Activated CD8-positive, alpha-beta T cell treated with anti-CD3 and anti-CD28 coated beads for 36 hours (primary cell): ENCODE measurements around the gene FAM98A. TPM values are rescaled to one million over a fixed set of nuclear protein-coding genes. Genes with fewer than 3 reads are reported as not detected.

ENCODE experiments used
- ATAC-seq: fragments of 200-7000 bp; cut with Tn5 transposase; one replicate; pipeline ENCODE4 v1.10.0; 2021; ENCODE audit warnings: mild to moderate bottlenecking, moderate library complexity
- CTCF ChIA-PET: fragments of 350-600 bp; sonication (Branson Sonifier 250); formaldehyde crosslinking; loops from one replicate; lab custom pipeline; 2021; ENCODE audit warnings: antibody characterized with exemption; lab: Charles Lee
- POLR2A ChIA-PET: fragments of 350-600 bp; sonication (Branson Sonifier 250); formaldehyde crosslinking; loops from one replicate; lab custom pipeline; 2021; ENCODE audit warnings: antibody characterized with exemption; lab: Charles Lee
- DNase-seq: peaks from one replicate; pipeline ENCODE4 v3.0.0-alpha.2; 2020
- H3K27ac Mint-ChIP-seq: one replicate; pipeline ENCODE4 v1.8.0; 2021; ENCODE audit warnings: mild to moderate bottlenecking, mixed read lengths
- H3K27me3 Mint-ChIP-seq: one replicate; pipeline ENCODE4 v1.8.0; 2021; ENCODE audit warnings: mixed read lengths
- H3K36me3 Mint-ChIP-seq: one replicate; pipeline ENCODE4 v1.8.0; 2021; ENCODE audit warnings: low read depth, mixed read lengths
- H3K4me1 Mint-ChIP-seq: one replicate; pipeline ENCODE4 v1.8.0; 2021; ENCODE audit warnings: low read depth, mixed read lengths
- H3K4me3 Mint-ChIP-seq: one replicate; pipeline ENCODE4 v1.8.0; 2021; ENCODE audit warnings: mild to moderate bottlenecking, moderate library complexity, mixed read lengths
- H3K9me3 Mint-ChIP-seq: one replicate; pipeline ENCODE4 v1.8.0; 2021; ENCODE audit warnings: mixed read lengths
- CTCF ChIP-seq: fragments of 200-600 bp; IDR thresholded peaks from one replicate; pipeline ENCODE4 v1.8.0; 2022; ENCODE audit warnings: antibody characterized with exemption, mild to moderate bottlenecking
- intact Hi-C: fragments of 100-400 bp; cut with micrococcal nuclease; formaldehyde crosslinking; loops from one replicate; pipeline ENCODE4 v1.10.0; 2022
- total RNA-seq, 2 experiments: library from RNA; stranded (reverse); gene quantifications; one replicate each; pipeline ENCODE4 v1.2.3, GENCODE V29; 2021

The FAM98A gene
- total RNA-seq, 2 experiments from 2014 or later: 52.3 to 63.0 TPM

DNA sequence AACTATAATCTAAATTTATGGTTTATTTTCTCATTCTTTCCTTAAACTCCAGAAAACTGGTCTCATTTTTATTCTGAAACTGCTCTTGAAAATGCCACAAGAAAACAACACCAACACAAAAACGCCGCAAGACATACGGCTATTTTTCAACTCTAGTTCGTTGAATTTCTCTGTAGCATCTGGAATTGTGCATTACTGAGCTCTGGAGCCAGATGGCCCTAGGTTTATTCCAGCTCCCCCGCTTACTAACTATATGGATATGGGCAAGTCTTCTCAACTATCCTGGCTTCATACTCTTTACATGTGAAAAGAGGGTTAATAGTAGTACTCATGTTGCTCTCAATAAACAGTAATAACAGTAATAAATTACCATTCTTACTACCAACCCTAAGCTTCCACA, 19.9 kb downstream of the FAM98A start:
- Mint-ChIP-seq H3K9me3 (no peaks in the 10 kb centered on the region), H3K36me3 (peaks cover 11% of the 10 kb centered on the region), H3K4me3 (no peak overlapping the region), H3K27me3 (no peaks in the 10 kb centered on the region), H3K27ac (no peak overlapping the region), H3K4me1 (peaks cover 7% of the 10 kb centered on the region)
- ATAC-seq (no peak), DNase-seq (no peak)
- ChIA-PET CTCF (no interaction called here), POLR2A (interaction anchor here (1.2 kb wide), 1 partner anchor 103 kb away, joined by 3 read pairs; the partner anchor contains the start of gene RASGRP3)
- intact Hi-C loops: no loop called here
- TF ChIP-seq CTCF: no peak

DNA sequence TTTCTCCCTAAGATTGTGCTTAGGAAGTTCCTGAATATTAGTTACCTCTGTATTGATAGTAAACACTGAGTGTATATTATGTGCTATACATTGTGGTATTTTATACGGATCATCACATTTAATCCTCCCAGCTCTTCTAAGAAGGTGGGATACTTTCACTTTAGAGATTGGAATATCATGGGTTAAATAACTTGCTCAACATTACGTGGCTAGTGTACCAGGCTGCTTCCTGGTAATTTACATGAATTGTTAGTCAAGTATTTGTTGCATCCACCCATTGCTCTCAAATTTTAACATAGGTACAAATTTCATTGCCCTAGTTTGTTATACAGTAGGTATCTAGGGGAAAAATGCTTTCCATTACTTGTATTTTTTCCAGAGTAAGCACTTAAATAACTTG, 21.4 kb downstream of the FAM98A start:
- no peak overlapping the region for H3K4me3 Mint-ChIP-seq
- ChIA-PET CTCF (no interaction called here), POLR2A (no interaction called here)
- DNase-seq (no peak), ATAC-seq (no peak)
- H3K4me1 Mint-ChIP-seq: peaks cover 7% of the 10 kb centered on the region
- H3K36me3 Mint-ChIP-seq: peaks cover 9% of the 10 kb centered on the region
- H3K27ac Mint-ChIP-seq: no peak overlapping the region
- no peaks in the 10 kb centered on the region for H3K27me3 Mint-ChIP-seq
- H3K9me3 Mint-ChIP-seq: no peaks in the 10 kb centered on the region
- intact Hi-C loops: no loop called here
- TF ChIP-seq CTCF: no peak

DNA sequence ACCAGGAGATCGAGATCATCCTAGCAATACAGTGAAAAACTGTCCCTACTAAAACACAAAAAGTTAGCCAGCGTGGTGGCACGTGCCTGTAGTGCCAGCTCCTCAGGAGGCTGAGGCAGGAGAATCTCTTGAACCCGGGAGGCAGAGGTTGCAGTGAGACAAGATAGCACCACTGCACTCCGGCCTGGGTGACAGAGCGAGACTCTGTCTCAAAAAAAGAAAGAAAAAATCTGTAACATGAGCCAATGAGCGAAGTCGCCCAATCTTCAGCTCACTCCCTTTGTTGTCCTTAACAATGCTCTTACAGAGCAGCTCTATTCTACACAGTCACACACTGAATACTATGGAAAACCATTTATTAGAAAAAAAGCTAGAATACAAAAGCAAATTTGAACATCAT, 22.0 kb downstream of the FAM98A start:
- Mint-ChIP-seq H3K27me3 (no peaks in the 10 kb centered on the region), H3K4me1 (peaks cover 4% of the 10 kb centered on the region), H3K9me3 (no peaks in the 10 kb centered on the region), H3K27ac (no peak overlapping the region), H3K4me3 (no peak overlapping the region), H3K36me3 (peaks cover 5% of the 10 kb centered on the region)
- ChIA-PET POLR2A (no interaction called here), CTCF (interaction anchor here (0.6 kb wide), 1 partner anchor 27 kb away, joined by 3 read pairs; no protein-coding TSS in a partner anchor)
- no peak for DNase-seq
- no peak for TF ChIP-seq CTCF
- ATAC-seq: no peak
- intact Hi-C loops: no loop called here

DNA sequence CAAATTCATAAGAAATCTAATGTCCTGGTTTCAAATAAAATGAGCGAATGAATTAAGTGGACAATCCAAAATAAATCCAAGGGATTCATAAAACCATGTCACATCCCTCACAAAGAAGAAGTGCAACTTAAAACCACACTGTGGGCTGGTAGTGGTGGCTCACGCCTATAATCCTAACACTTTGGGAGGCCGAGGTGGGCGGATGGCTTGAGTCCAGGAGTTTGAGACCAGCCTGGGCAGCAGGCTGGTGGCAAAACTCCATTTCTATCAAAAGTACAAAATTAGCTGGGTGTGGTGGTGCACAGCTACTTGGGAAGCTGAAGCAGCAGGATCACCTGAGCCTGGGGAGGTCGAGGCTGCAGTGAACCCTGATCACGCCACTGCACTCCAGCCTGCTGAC, 25.4 kb downstream of the FAM98A start:
- Mint-ChIP-seq H3K9me3 (no peaks in the 10 kb centered on the region), H3K4me1 (peaks cover 5% of the 10 kb centered on the region), H3K27ac (no peak overlapping the region), H3K4me3 (no peak overlapping the region), H3K36me3 (no peaks in the 10 kb centered on the region), H3K27me3 (no peaks in the 10 kb centered on the region)
- no peak for TF ChIP-seq CTCF
- CTCF ChIA-PET: interaction anchor here (1.4 kb wide), 1 partner anchor 9 kb away, joined by 10 read pairs; no protein-coding TSS in a partner anchor
- POLR2A ChIA-PET: no interaction called here
- intact Hi-C loops: no loop called here
- ATAC-seq (no peak), DNase-seq (no peak)

DNA sequence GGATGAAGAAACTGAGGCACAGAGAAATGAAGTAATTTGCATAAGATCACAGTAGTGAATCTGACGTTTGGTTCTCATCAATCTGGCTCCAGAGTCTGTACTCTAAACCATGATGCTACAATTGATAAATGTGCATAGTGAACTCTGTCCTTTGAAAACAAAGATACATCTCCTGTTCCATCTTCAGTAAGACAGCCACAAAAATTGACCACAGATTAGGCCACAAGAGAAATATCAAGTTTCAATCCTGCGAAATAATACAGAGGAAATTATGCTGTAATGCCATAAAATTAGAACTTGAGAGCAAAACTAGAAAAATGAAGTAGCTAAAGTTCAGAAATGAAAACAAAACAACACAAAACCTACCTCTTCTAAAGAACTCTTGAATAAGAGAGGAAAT, 28.4 kb downstream of the FAM98A start:
- TF ChIP-seq CTCF: no peak
- H3K4me3 Mint-ChIP-seq: no peak overlapping the region
- CTCF ChIA-PET: no interaction called here
- H3K4me1 Mint-ChIP-seq: peaks cover 5% of the 10 kb centered on the region
- ATAC-seq (no peak), DNase-seq (no peak)
- POLR2A ChIA-PET: no interaction called here
- intact Hi-C loops: no loop called here
- no peak overlapping the region for H3K27ac Mint-ChIP-seq
- no peaks in the 10 kb centered on the region for H3K9me3 Mint-ChIP-seq
- H3K27me3 Mint-ChIP-seq: no peaks in the 10 kb centered on the region
- H3K36me3 Mint-ChIP-seq: no peaks in the 10 kb centered on the region
